GM12891 (cell line): ENCODE data around the gene ANKRD33B.
A peak's percentile ranks its signal among the peaks of the same experiment; 100 is the strongest.

ENCODE experiments used
- DNase-seq: peaks from one replicate; pipeline ENCODE4 v3.0.0; 2011; ENCODE audit warnings: low spot score; ENCODE audit not compliant: insufficient read length
- FAIRE-seq: peaks from 2 replicates; lab custom pipeline; 2011; peaks lifted over from hg19 to GRCh38; lab: Jason Lieb, UNC
- PAX5 ChIP-seq: IDR thresholded peaks from 2 replicates; pipeline ENCODE4 v1.6.1; 2011; ENCODE audit warnings: low read length, moderate library complexity, mild to moderate bottlenecking; ENCODE audit not compliant: insufficient read depth, severe bottlenecking
- POLR2A ChIP-seq: IDR thresholded peaks from 2 replicates; pipeline ENCODE4 v1.6.1; 2011; ENCODE audit warnings: low read depth, low read length, control low read depth
- POLR2AphosphoS5 ChIP-seq: IDR thresholded peaks from 2 replicates; pipeline ENCODE4 v1.6.1; 2011; ENCODE audit warnings: low read depth, low read length, control low read depth
- POU2F2 ChIP-seq: IDR thresholded peaks from 2 replicates; pipeline ENCODE4 v1.6.1; 2011; ENCODE audit warnings: low read depth, mild to moderate bottlenecking, control low read depth, low read length, moderate library complexity
- SPI1 ChIP-seq: IDR thresholded peaks from 2 replicates; pipeline ENCODE4 v1.6.1; 2011; ENCODE audit warnings: low read depth, low read length, control low read depth
- TAF1 ChIP-seq: IDR thresholded peaks from 2 replicates; pipeline ENCODE4 v1.6.1; 2011; ENCODE audit warnings: low read depth, low read length, control low read depth

The ANKRD33B gene

DNA sequence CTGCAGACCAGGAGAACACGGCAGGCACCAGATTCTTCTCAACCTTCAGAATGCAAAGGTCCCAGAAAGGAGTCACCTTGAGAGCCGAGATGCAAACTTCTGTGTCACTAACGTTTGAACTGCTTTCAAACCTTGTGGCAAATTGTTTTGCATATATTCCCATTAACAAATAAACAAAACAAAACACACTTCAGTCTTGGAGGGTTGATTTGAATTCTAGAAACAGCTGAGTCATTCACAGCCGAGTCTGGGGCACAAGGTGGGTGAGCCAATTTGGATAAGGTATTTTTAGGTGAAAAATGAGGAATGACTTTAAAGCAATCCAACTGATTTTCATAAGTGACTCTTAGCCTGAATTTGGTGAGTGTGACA is 38.8 kb upstream of the ANKRD33B start:
- DNase-seq (no peak), FAIRE-seq (no peak)
- TF ChIP-seq POU2F2: no peak
- TF ChIP-seq POLR2A: no peak
- no peak for TF ChIP-seq SPI1
- no peak for TF ChIP-seq POLR2AphosphoS5
- TF ChIP-seq TAF1: no peak
- no peak for TF ChIP-seq PAX5

GRCh38 chr5:10527281-10527950 is 36.5 kb upstream of the ANKRD33B start:
- DNase-seq: no peak
- FAIRE-seq: no peak
- TF ChIP-seq SPI1 (no peak), POU2F2 (no peak), POLR2A (no peak), TAF1 (no peak), PAX5 (no peak), POLR2AphosphoS5 (no peak)

GRCh38 chr5:10528056-10528816 is 35.6 kb upstream of the ANKRD33B start:
- no peak for FAIRE-seq
- no peak for TF ChIP-seq POLR2AphosphoS5
- no peak for TF ChIP-seq PAX5
- no peak for TF ChIP-seq SPI1
- no peak for TF ChIP-seq POLR2A
- no peak for TF ChIP-seq POU2F2
- TF ChIP-seq TAF1: no peak

DNA sequence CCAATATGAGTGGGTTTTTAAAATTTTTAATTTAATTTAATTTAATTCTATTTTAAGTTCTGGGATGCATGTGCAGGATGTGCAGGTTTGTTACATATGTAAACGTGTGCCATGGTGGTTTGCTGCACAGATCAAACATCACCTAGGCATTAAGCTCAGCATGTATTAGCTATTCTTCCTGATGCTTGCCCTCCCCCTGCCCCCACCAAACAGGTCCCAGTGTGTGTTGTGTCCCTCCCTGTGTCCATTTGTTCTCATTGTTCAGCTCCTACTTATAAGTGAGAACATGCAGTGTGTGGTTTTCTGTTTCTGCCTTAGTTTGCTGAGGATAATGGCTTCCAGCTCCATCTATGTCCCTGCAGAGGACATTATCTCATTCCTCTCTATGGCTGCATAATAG is 35.0 kb upstream of the ANKRD33B start:
- DNase-seq (no peak), FAIRE-seq (no peak)
- TF ChIP-seq SPI1 (no peak), POU2F2 (no peak), PAX5 (no peak)

More at GRCh38 chr5:10528056-10528816, 35.6 kb upstream of the ANKRD33B start:
- no peak for DNase-seq

DNA sequence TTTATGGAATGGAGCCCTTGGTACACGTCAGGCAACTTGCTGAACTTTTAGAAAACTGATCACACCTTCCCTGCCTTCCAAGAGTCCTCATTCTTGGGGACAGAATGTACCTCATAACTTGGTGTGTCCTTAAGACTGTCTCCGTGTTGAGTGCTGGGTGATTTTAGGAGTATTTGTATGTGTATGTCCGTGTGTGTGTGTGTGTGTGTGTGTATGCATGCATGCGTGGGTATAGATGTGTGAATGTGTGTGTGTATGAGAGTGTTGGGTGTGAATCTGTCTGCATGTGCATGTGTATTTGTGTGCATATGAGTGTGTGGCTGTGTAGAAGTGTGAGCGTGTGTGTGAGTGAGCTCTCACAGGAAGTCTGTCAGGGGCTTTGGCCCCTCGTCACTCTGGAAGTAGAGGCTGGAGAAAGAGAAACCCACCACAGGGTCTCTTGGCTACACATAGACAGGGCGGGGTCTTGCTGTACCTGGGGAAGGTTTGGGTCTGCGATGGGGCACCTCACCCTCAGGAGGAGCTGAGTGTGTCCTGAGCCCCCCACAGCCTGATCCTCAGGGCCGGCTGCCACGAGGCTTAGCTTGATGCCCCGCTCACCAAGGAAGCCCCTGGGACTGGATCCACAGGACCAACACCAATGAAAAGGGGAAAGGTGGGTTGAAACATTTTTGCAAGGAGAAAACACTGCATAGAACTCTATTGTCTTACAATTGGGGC is 33.1 kb upstream of the ANKRD33B start:
- no peak for DNase-seq
- TF ChIP-seq SPI1 (no peak), POLR2A (no peak), TAF1 (no peak), PAX5 (no peak), POU2F2 (no peak), POLR2AphosphoS5 (no peak)
- peak; percentile 26 for FAIRE-seq

DNA sequence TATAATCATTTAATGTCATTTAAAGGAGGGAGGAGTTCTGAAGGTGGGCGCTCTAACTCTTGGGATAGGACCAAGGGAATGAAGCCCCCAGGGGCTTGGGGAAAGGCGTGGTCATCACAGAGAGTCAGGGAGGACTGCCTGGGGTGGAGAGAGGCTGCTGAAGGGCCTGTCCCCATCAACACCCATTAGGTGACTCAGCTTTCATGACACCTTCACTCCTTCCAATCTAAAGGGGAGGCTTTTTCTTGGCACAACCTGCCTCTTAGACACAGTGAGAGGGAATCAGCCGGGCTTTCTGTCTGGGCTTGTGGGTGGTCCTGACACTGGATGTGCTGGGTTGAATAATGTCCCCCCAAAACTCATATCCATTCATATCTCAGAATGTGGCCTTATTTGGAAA is 31.4 kb upstream of the ANKRD33B start:
- DNase-seq (no peak), FAIRE-seq (no peak)
- TF ChIP-seq PAX5: no peak
- no peak for TF ChIP-seq TAF1
- no peak for TF ChIP-seq POLR2A
- no peak for TF ChIP-seq SPI1
- TF ChIP-seq POLR2AphosphoS5: no peak
- no peak for TF ChIP-seq POU2F2

DNA sequence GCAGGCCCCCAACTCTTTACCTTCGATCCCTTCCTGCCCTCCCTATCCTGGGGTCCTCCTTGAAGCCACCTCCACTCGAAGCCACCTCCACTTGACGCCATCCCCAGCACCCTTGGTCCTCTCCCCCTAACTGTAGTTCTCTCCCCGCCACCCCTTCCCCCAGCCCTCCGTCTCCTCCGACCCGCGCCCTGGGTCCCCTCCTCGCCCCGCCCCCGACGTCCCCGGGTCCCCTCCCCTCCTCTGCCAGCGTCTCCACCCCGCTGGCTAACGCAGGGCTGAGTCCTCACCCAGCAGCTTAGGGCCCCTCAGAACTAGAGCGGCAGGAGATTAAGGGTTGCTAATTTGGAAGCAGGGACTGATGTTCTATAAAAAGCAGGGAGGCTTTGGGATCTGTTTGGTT is 30.6 kb upstream of the ANKRD33B start:
- no peak for TF ChIP-seq POU2F2
- TF ChIP-seq POLR2A: no peak
- TF ChIP-seq TAF1: no peak
- TF ChIP-seq SPI1: no peak
- TF ChIP-seq POLR2AphosphoS5: no peak
- no peak for TF ChIP-seq PAX5
- no peak for DNase-seq
- no peak for FAIRE-seq

- DNase-seq: no peak
- TF ChIP-seq TAF1: no peak
- TF ChIP-seq SPI1: no peak
- no peak for TF ChIP-seq POU2F2
- no peak for TF ChIP-seq POLR2A
- no peak for TF ChIP-seq POLR2AphosphoS5
- no peak for TF ChIP-seq PAX5
- FAIRE-seq: no peak
Observed at GRCh38 chr5:10534561-10535530, 29.0 kb upstream of the ANKRD33B start.
